ENCODE data around the gene RASA3.

Gene RASA3

DNA sequence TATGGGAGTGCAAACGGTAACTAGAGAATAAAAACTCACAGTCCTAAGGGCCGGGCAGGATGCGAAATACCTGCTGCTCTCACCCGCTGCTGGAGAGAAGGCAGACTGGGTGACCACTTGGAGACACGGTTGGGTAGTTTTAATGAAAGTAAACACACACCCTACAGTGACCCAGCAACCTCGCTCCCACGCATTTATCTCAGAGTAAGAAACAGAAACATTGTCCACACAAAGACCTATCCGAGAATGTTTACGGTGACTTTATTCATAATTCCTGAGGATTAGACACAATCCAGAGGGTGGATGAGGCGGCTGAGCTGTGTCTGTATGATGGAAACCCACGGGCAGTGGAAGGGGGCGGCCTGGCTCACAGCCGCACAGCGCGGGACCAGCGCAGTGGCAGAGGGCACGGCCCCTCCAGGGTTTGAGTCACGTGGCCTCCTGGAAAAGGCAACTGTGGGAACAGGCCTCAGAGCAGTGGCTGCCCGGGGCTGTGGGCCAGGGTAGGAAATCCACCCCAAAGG, 85.0 kb downstream of the RASA3 start:
- H3K36me3 ChIP-seq (replicated peaks; ENCODE audit: insufficient read depth, low read length): no peaks in the 10 kb centered on the region; the same call in 1 of the 2 replicates
- H3K4me2 ChIP-seq (ENCODE audit: low read depth, low read length): peak overlapping the region; percentile 26; the same call in 1 of the 2 replicates
- no peaks in the 10 kb centered on the region for H3K9me3 ChIP-seq (replicated peaks; ENCODE audit: insufficient read depth, low read length)
- peaks cover 82% of the 10 kb centered on the region for H3K79me2 ChIP-seq (ENCODE audit: low read length)
- peak overlapping the region; percentile 37; the same call in 1 of the 2 replicates for H3K9ac ChIP-seq (ENCODE audit: low read length)
- peak; percentile 51 for DNase-seq
- H2AFZ ChIP-seq (ENCODE audit: low read length): no peak overlapping the region
- H3K9me2 ChIP-seq (replicated peaks; ENCODE audit: insufficient read depth, low read length): no peaks in the 10 kb centered on the region
- peaks cover 44% of the 10 kb centered on the region for H3K4me1 ChIP-seq (ENCODE audit: low read length)
- H3K27me3 ChIP-seq (replicated peaks; ENCODE audit: insufficient read depth, low read length): no peaks in the 10 kb centered on the region
- H3K4me3 ChIP-seq (ENCODE audit: low read length): no peak overlapping the region
- TF ChIP-seq EZH2phosphoT487 (IDR thresholded peaks at IDR 0.05; ENCODE audit: low read length) (no peak), EZH2 (optimal IDR thresholded peaks at IDR 0.05; ENCODE audit: low read depth, low read length) (no peak)
- TF ChIP-seq, protein P1, sequence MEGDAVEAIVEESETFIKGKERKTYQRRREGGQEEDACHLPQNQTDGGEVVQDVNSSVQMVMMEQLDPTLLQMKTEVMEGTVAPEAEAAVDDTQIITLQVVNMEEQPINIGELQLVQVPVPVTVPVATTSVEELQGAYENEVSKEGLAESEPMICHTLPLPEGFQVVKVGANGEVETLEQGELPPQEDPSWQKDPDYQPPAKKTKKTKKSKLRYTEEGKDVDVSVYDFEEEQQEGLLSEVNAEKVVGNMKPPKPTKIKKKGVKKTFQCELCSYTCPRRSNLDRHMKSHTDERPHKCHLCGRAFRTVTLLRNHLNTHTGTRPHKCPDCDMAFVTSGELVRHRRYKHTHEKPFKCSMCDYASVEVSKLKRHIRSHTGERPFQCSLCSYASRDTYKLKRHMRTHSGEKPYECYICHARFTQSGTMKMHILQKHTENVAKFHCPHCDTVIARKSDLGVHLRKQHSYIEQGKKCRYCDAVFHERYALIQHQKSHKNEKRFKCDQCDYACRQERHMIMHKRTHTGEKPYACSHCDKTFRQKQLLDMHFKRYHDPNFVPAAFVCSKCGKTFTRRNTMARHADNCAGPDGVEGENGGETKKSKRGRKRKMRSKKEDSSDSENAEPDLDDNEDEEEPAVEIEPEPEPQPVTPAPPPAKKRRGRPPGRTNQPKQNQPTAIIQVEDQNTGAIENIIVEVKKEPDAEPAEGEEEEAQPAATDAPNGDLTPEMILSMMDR (IDR thresholded peaks at IDR 0.05; ENCODE audit: low read length): no peak
- H3K27ac ChIP-seq (ENCODE audit: low read length): peak overlapping the region; percentile 86
- no peaks in the 10 kb centered on the region for H4K20me1 ChIP-seq (ENCODE audit: insufficient read depth, low read length)
- peaks cover 44% of the 10 kb centered on the region for H3F3A ChIP-seq (ENCODE audit: insufficient read depth, low read length)

DNA sequence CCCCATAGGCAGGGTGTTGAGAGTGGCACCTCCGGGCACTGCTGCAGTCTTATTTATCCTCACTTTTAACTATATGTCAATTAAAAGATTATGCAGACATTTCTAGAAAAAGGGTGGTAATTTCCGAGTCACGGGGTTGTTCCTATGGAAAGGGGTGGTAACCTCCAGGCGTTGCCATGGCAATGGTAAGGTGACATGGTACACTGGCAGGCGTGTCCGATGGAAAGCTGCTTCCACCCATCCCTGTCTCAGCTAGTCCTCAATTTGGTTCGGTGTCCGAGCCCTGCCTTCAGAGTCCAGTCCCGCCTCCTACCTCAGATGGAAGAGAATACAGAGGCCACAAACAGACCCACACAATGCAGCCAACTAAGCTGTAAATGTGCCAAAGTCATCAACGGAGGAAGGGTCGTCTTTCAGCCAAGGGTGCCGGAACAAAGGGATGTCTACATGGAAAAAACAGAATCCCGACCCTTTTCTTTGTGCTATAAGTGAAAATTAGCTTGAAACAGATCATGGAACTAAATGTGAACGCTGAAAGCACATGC, 85.9 kb downstream of the RASA3 start:
- DNase-seq: no peak
- Histone ChIP-seq H3K79me2 (ENCODE audit: low read length) (peaks cover 82% of the 10 kb centered on the region), H3K27ac (ENCODE audit: low read length) (peak overlapping the region; percentile 86; the same call in 1 of the 2 replicates), H2AFZ (ENCODE audit: low read length) (no peak overlapping the region), H3K4me3 (ENCODE audit: low read length) (no peak overlapping the region), H3K27me3 (replicated peaks; ENCODE audit: insufficient read depth, low read length) (no peaks in the 10 kb centered on the region), H3K36me3 (replicated peaks; ENCODE audit: insufficient read depth, low read length) (no peaks in the 10 kb centered on the region; the same call in 1 of the 2 replicates), H3K9me3 (replicated peaks; ENCODE audit: insufficient read depth, low read length) (no peaks in the 10 kb centered on the region), H3K4me1 (ENCODE audit: low read length) (peaks cover 44% of the 10 kb centered on the region), H4K20me1 (ENCODE audit: insufficient read depth, low read length) (no peaks in the 10 kb centered on the region), H3K9me2 (replicated peaks; ENCODE audit: insufficient read depth, low read length) (no peaks in the 10 kb centered on the region), H3K9ac (ENCODE audit: low read length) (no peak overlapping the region), H3F3A (ENCODE audit: insufficient read depth, low read length) (peaks cover 44% of the 10 kb centered on the region), H3K4me2 (ENCODE audit: low read depth, low read length) (peak overlapping the region; percentile 26)
- TF ChIP-seq EZH2 (optimal IDR thresholded peaks at IDR 0.05; ENCODE audit: low read depth, low read length) (no peak), EZH2phosphoT487 (IDR thresholded peaks at IDR 0.05; ENCODE audit: low read length) (no peak)
- TF ChIP-seq, protein P1 (IDR thresholded peaks at IDR 0.05; ENCODE audit: low read length): no peak

DNA sequence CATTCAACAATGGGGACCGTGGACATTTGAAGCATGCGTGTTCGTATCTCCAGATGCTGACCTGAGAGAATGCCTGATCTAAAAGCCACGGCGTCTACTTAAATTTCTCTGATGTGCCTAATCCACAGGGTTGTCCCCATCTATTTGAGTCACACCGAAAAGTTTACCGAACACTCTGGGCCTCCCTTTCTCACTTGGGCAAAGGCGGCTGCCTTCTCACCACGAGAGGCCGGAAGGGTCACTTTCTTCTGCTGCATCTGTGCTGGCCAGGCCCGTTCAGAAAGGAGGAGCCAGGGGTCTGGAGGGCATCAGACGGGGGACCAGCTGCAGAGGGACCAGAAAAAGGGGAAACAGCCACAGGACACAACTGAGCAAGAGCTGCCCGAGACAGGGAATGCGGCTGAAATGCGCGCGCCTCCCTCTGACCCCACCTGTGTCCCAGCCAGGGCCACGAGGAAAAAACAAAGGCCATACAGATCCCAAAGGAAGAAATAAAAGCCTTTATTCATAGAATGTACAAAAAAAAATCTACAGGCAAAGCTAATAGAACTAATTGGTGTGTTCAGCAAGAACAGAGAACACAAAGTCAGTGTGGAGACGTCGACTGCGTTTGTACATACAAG, 87.2 kb downstream of the RASA3 start:
- no peak overlapping the region for H2AFZ ChIP-seq (ENCODE audit: low read length)
- no peak overlapping the region for H3K4me2 ChIP-seq (ENCODE audit: low read depth, low read length)
- H3K9ac ChIP-seq (ENCODE audit: low read length): no peak overlapping the region
- H3K4me3 ChIP-seq (ENCODE audit: low read length): no peak overlapping the region
- peaks cover 6% of the 10 kb centered on the region for H3K36me3 ChIP-seq (replicated peaks; ENCODE audit: insufficient read depth, low read length)
- H3K79me2 ChIP-seq (ENCODE audit: low read length): peaks cover 83% of the 10 kb centered on the region
- no peak for TF ChIP-seq EZH2phosphoT487 (IDR thresholded peaks at IDR 0.05; ENCODE audit: low read length)
- TF ChIP-seq EZH2 (optimal IDR thresholded peaks at IDR 0.05; ENCODE audit: low read depth, low read length): no peak
- TF ChIP-seq, protein P1 (IDR thresholded peaks at IDR 0.05; ENCODE audit: low read length): no peak
- H3K27ac ChIP-seq (ENCODE audit: low read length): no peak overlapping the region
- no peak for DNase-seq
- no peaks in the 10 kb centered on the region for H3K9me2 ChIP-seq (replicated peaks; ENCODE audit: insufficient read depth, low read length)
- peaks cover 33% of the 10 kb centered on the region for H3K4me1 ChIP-seq (ENCODE audit: low read length)
- H3K27me3 ChIP-seq (replicated peaks; ENCODE audit: insufficient read depth, low read length): no peaks in the 10 kb centered on the region
- no peaks in the 10 kb centered on the region for H4K20me1 ChIP-seq (ENCODE audit: insufficient read depth, low read length)
- peaks cover 38% of the 10 kb centered on the region for H3F3A ChIP-seq (ENCODE audit: insufficient read depth, low read length)
- H3K9me3 ChIP-seq (replicated peaks; ENCODE audit: insufficient read depth, low read length): no peaks in the 10 kb centered on the region

Data from MM.1S (cell line).